ENCODE data around the gene ACSS1.

Gene ACSS1

DNA sequence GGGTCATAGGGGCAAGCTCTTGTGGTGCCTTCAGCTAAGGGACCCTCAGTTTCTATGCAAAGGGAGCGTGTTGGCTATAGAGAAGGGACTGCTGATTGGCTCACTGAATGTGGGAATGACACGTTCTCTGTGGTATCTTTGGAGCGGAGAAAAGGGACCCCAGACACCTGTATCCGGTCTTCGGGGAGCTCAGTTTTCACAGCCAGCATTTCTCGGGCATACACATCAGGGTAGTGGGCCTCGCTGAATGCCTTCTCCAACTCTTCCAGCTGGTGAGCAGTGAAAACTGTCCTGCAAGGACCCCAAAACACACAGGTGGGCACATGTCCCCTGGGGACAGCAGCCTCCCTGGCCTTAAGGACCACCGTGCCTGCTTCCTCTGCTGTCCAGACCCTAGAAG lies 20.7 kb upstream of the ACSS1 start:
- no peak for DNase-seq (ENCODE audit: low read depth)

DNA sequence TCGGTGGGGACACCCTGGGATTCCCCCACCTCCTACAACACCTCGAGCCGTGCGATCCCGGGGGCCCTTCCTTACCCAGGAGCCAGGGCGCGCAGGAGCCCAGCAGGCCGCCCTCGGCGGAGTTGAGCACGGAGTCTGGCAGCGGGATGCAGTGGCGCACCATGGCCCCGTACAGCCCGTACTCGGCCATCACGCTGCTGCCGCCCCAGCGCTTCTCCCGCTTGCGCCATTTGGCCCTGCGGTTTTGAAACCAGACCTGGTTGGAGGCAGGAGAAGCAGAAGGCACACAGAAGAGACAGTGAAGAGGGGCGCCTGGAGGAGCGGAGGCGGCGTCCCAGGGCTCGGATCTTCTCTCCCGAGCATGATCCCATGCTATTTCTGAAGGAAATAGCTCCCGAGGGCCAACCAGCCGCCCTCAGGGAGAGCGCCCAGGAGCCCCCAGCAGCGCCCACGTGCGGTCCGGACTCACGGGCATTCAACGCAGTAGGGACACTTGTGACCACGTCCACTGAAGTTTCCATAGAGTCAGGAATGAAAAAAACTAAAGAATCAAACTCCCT lies 19.8 kb upstream of the ACSS1 start:
- no peak for DNase-seq (ENCODE audit: low read depth)

DNA sequence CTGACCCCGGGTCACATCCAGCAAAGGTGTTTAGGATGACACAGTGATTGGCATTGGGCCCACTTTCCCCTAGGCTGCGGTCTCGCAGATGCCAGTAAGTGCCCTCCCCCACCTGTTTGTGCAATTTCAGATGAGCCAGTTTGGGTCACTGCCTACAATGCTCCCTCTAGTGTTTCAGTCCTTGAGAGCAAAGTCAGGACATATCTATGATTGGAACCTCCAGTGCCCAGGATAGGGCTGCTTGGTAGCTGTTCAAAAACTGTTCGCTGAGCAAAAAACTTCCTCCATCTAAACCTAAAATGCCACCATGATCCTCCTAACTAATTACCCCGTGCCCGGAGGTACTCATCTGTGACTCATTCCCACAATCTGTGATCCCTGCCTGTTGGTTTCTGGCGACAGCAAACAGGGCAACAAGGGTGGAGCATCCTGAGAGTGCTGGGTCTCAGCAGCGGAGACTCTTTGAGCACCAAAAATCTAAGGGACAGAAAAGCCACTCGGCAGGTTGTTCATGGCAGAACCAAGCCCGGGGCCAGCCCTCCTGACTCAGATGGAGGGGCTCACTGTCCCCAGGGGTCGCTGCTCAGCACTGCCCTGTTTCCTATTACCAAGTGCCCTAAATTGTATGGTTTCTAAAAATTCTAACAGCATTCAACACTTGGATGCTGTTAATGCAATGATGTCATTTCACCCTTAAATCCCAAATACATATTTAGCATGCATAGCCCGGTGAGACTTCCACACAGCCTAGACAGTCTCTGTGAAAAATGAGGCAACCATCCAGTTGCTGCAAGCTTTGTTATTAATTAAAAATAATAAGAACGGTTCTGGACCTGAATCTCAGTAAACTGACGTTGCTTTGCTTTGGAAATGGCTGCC lies 19.0 kb upstream of the ACSS1 start:
- DNase-seq (ENCODE audit: low read depth) = no peak

DNA sequence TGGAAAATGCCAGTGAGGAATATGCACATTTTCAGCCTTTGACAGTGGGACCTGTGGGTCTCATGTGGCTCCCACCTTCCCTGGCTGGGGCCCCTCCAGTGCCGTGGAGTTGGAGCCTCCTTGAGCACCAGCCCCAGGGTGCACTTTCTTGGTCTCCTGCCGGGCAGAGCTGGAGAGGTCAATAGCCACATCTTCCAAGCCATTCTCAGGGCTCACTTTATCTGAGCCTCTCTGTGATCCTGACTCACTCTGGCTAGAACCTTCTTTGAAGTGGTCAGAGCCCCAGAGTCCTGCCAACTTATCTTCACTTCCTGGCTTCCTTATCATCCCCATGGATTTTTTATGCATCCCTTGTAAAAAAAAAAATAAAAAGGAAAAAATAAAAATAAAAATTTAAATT lies 18.3 kb upstream of the ACSS1 start:
- no peak for DNase-seq (ENCODE audit: low read depth)

DNA sequence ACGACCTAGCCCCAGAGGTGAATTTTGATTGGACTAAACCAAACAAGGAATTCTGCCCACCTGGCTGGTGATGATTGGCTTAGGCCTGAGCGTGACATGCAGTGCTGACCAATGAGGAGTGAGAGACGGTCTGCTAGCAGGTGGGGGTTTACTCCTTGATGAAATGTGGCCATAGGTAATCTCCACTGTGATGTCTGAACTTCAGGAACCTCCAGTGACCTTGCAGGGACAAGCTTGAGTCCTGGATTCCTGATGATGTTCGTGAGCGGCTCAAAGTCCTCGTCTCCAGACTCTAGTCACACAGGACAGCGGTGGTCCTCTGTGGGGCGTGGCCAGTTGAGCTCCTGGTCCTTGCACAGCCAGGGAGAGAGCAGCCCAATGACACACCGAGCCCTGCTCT lies 15.6 kb upstream of the ACSS1 start:
- DNase-seq (ENCODE audit: low read depth) = no peak

DNA sequence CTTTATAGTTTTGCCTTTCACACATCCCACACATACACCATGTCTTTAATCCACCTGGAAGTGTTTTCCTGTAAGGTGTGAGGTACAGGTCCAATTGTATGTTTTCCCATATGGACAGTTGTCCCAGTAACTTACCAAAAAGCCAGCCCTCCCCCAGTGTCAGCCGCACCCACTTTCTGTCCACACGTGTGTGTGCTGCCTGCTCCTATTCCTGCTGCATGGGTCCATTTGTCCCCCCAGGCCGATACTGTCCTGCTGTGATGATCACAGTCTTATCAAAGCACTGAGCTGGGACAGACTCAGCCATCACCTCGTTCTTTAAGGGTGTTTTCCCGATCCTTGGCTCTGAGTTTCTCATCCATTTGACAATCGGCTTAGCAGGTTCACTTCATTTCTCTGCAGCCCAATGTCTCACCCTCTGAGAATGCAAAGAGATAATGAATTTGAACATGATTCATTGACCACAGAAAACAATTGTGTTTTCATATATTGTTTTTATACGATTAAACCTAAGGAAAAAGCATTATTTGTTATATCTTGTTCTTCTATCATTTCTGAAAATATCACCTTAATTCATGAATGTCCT lies 14.4 kb upstream of the ACSS1 start:
- no peak for DNase-seq (ENCODE audit: low read depth)

DNA sequence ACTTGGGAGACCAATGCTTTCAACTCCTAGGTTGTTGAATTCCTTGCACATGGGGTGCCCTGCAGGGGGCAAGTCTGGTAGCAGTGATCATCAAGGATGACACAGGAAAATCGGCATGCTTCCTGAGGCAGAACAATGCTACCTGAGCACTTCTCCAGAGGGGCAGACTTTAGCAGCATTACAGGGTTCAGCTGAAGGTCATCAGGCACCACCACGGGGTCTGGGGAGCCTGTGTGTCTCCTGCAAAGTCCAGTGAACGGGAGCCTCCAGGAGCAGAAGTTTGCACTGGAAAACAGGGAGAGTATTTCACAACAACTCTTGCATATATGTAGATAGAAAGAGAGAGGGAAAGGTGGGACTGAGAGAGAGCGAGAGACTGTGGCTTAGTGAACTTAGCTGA lies 13.8 kb upstream of the ACSS1 start:
- DNase-seq (ENCODE audit: low read depth) = no peak

DNA sequence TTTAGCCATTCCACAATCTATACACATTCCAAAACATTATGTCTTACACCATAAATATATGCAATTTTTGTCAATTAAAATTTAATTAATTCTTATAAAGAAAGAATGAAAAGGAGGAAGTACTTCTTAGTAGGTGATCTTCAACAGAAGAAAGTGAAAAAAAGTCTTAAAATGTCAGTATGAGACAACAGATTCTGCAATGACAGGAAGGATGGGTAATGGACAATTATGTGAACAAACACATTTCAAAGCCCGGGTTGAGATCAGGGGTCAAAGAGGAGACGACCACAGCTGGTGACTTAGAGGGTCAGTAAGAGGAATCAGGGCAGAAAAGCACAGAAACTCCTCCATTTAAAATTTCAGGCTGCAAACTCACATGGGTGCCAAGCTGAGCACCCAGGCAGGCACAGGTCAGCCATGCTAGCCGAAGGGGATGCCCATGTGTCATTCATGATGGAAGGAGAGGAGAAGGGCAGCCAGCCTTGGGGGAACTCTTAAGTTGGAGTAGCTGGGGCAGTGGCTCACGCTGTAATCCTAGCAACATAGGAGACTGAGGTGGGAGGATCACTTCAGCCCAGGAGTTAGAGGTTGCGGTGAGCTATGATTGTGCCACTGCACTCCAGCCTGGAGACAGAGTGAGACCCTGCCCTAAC lies 13.0 kb upstream of the ACSS1 start:
- no peak for DNase-seq (ENCODE audit: low read depth)

DNA sequence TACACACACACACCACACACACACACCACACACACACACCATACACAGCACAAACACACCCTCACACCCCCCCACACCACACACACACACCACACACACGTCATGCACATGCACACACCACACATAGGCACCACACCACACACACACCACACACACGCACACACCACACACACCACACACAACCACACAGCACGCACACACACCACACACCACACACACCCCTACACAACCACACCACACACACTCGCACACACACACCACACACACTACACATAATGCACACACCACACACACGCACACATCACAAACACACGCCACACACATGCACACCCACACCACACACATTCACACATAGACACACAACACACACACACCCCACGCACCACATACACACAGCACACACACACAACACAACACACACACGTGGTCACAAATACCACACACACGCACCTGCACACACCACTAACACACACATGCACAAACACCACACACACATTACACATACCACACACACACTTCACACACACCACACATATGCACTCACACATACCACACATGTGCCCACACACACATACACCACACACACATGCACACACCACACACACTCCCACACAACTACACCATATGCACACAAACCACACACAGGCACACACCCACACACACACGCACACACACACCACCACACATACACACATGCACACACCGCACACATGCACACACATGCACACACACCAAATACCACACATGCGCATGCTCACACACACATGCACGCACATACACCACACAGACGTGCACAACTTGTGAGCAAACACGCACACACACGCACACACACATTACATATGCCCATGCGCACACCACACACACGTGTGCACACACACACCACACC lies 9.4 kb upstream of the ACSS1 start:
- DNase-seq (ENCODE audit: low read depth) = no peak

DNA sequence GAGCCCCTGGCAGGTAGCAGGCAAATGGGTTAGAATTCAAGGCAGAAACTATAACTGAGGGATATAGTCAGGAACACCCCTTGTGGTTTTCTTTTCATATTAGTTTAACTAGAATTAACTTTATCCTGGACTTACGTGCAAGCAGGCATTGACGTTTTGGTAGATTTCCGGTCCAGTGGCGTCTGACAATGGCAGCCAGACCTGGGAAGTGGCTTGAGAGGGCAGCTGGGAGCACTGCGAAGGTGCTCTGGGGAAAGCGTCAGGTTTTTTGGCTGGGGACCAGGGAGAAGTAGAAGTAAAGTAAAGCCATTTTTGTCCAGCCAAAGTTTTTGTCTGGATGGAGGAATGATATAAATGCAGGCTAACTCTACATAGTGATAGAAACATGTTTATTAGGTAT lies 8.4 kb upstream of the ACSS1 start:
- DNase-seq (ENCODE audit: low read depth) = no peak

DNA sequence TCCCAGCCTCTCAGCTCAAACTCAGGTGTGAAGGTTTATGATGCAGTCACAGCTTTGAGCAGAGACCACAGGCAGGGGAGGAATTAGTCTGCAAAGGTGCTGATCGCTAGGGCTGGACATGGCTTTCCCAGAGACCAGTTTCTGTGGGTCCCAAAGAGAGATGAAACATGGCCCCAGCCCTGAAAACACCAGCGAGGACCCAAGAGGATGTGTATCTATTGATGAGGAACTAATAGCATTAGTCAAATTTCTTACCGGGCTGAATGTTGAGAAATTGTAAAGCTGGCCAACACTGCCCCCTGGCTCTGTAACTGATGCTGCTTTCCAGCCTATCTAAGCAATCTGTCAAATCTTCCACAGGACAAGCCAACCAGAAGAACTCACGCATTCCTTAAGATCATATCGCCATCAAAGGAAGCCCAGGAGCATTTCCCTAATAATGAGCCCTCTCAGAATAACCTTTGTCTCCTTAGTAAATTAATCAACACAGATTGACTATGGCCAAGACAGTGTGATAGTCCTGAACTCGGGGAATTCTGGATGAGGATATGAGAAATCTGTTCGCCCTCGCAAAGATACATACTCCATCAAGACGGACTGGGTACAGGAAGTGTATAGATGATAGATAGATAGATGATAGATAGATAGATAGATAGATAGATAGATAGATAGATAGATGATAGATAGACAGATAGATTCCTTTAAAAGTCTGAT lies 7.8 kb upstream of the ACSS1 start:
- DNase-seq (ENCODE audit: low read depth) = peak; percentile 41

DNA sequence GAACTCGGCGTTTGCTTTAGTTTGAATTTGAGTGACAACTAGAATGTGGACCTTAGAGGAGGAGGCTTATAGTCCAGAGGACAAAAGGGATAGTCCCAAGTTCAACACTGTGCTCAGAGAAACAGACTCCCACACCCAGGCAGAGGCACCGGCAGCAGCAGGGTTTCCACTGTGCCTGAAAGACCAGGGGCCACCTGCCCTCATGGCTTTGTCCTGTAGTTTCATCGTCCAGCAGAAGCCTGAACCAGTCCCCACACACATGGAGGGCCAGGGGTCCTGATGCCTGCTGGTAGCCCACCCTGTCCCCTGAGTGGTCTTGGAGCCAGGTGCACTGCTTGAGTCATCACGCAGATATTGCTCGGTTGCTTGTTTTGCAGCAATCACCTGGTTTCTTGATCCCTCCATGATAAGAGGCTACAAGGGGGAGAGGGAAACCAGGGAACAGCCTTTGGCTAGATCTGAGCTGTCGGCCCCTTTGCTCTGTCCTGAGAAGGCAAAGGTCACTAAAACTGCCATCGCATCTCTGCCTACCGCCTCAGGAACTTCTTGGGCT lies 7.2 kb upstream of the ACSS1 start:
- no peak for DNase-seq (ENCODE audit: low read depth)

DNA sequence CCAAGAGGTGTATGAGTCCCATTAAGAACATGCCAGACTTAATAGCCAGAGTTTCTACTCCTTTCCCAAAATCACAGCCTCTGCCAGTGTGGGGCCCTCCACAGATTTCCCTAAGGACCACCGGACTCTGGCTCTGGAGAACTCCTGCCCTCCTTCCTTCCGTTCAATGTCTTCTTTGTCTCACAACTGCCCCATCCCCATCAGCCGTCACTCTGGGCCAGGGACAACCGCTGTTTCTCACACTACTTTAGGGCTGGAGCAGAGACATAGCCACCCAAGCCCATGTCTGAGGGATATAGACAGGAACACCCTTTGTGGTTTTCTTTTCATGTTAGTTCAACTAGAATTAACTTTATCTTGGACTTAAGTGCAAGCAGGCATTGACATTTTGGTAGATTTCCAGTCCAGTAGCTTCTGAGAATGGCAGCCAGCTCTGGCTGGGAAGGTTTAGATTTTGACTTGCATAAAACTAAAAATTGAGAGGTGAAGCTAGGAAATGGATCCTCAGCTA lies 6.7 kb upstream of the ACSS1 start:
- no peak for DNase-seq (ENCODE audit: low read depth)

DNA sequence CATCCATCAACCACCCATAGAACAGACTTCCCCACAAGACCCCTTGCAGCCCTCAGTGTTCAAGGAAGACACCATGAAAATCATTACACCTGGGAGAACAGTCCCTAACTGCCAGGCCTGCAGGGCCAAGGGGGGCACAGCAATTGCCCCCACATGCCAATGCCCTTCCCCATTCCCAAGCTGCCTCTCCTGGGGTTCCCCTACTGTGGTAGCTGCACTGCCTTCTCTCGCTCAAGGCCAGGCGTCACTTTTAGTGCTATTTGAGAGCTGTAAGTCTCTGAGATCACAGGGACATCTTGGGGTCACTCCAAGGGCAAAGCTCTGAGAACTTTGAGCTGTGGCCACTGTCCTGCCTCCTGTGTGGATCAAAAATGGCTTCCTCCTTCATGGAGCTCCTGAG lies 6.0 kb upstream of the ACSS1 start:
- DNase-seq (ENCODE audit: low read depth) = no peak

DNA sequence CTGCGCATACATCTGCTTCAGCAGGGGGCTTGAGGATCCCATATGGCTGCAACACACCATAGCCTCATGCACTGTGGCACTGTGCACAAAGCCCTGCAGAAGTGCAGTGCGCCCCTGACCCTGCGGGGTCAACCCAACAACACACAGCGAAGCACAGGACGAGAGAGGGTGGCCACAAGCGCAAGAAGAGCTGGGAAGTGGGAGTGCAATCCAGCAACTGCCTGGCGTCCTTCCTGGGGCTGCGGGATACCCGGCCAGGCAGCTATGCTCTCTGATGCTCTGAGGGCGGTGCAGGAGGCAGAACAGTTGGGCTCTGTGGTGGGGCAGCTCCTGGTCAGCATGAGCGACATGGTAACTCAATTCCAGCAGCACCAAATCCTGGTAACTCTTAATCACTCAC lies 5.6 kb upstream of the ACSS1 start:
- no peak for DNase-seq (ENCODE audit: low read depth)

DNA sequence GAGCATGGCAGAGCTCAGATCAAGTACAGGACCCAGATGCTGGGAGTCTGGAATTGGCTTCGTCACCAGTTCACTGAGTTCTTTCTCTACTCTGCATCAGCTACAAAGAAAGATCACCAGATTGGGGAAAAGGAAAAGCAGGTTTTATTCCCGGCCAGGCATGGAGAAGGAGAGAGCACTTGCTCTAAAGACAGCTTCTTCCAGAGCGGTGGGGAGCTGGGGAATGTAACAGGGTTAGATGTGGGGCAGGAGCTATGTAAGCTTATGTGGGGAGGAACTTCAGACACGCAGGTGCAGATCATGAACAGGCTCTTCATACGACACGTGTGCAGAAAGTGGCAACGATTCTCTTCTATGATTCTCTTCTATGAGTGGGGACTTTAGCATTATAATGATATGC lies 4.9 kb upstream of the ACSS1 start:
- DNase-seq (ENCODE audit: low read depth) = no peak

DNA sequence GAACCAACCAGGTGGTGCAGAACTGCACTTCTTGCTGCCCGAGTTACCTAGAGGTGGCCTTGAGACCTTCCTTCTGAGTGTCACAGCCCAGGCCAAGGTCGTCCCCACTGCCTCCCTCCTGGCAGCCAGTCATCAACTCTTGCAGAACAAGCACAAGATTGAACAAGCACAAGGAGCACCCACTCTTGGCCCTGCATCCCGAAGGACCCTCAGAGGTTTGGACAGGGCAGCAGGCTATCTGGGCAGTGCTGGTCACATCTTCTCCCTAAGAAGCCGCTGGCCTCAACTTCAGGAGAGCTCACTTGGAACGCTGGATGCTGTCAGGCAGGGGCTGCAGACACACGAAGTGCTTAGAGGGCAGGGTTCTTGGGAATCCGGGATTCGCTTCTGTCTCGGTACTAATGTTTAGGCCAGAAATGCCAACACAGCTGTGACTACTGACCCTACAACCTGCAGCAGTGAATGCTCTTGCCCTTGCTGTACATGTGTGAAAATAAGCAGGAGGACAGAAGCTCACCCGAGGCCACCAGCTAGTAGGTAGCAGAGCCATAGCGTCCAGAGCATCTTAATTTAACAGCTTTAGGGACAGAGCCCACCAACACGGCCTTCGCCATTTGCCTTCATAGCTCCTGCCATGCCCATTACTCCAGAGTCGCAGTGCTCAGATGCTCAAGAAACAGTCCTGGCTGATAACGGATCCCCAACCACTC lies 4.0 kb upstream of the ACSS1 start:
- DNase-seq (ENCODE audit: low read depth) = no peak

DNA sequence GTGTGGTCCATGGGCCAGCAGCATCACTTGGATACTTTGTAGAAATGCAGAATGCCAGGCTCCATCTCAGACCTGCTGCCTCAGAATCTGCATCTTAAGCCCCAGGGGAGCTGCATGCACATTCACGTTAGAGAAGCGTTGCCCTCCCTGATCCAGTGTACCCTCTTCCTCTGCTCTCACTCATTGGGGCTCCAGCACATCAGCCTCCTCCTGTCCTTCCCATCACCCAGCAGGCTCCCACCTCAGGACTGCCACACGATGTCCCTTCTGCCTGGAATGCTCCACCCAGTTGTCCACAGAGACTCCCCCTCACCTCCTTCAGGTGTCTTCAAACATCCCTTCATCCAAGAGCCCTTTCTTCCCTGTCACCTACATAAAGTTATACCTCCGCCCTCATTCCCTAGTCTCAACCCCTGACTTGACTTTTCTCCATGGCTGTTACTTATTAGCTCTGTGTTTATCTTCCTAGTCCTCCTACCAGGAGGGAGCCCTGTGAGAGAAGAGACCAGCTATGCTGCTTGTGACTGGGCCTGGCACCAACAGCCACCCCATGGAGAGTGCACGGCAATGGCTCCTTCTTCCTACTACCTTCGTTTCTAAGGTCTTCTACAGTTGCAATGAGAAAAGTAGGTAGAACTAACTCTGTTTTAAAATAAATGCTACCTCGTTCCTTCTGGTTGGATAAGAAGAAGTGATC lies 3.3 kb upstream of the ACSS1 start:
- DNase-seq (ENCODE audit: low read depth) = no peak

DNA sequence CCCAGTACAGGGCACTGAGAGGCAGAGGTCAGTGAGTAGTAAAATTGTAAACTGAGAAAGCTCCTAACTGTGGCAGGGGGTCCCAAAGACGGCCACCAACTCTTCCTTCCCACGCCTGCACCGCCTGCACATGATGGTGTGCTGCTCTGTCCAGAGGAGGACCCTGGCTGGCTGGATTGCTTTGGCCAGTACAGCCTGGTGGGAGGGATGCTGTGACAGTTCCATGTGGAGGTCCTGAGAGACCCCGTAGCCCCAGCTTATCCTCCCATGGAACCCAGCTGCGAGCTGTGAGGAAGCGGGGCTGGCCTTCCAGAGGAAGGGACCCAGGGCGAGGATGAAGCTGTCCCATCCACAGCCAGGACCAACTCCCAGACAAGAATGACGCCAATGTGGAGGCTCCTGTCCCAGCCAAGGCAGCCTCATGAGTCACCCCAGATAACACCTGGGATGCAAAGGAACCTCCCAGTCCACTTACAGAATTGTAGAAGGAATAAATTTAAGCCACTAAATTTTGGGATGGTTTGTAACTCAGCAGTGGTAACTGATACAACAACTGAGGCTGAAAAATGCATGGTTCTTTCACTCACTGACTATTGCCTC lies 2.0 kb upstream of the ACSS1 start:
- DNase-seq (ENCODE audit: low read depth) = no peak

All from activated T-helper 1 cell treated with Interleukin-2 at 50 U/mL for 16 hours (primary cell).